HepG2 (cell line): Measurements from ENCODE around the gene SMYD5. TPM values are rescaled to one million over a fixed set of nuclear protein-coding genes. Genes with fewer than 3 reads are reported as not detected.

Experiments
- ATAC-seq: fragments of 200-7000 bp; cut with Tn5 transposase; 3 replicates; pipeline ENCODE4 v1.9.1; 2020; ENCODE audit warnings: mild to moderate bottlenecking, moderate library complexity
- BruUV-seq: library from RNA; stranded (reverse); fragments of 400-500 nt; replicated peaks from 2 replicates; lab custom pipeline; 2021; lab: Mats Ljungman, UMichigan
- CTCF ChIA-PET: fragments of 300-600 bp; formaldehyde crosslinking; extraction: SDS; loops from one replicate; lab custom pipeline; 2021; ENCODE audit warnings: low total read pairs, inconsistent platforms, low intra/inter-chr PET ratio; lab: Yijun Ruan, JAX
- POLR2A ChIA-PET: fragments of 350-600 bp; sonication (Branson Sonifier 250); formaldehyde crosslinking; loops from one replicate; lab custom pipeline; 2020; ENCODE audit warnings: antibody characterized with exemption, inconsistent platforms; lab: Yijun Ruan, JAX
- DNase-seq: peaks from one replicate; pipeline ENCODE4 v3.0.0-alpha.2; 2015; ENCODE audit warnings: low spot score
- FAIRE-seq: peaks from 3 replicates; lab custom pipeline; 2011; peaks lifted over from hg19 to GRCh38; lab: Jason Lieb, UNC
- H2AFZ ChIP-seq: one replicate; pipeline ENCODE4 v1.6.1; 2011; ENCODE audit warnings: low read length, inconsistent platforms
- H3K27ac ChIP-seq: fragments of 300-600 bp; 3 replicates; pipeline ENCODE4 v1.8.0; 2011; ENCODE audit warnings: mixed run types, mild to moderate bottlenecking, mixed read lengths, low read length, inconsistent platforms; ENCODE audit not compliant: insufficient read depth; ENCODE audit errors: extremely low read length
- H3K27me3 ChIP-seq, 2 experiments: fragments of 200-600 bp in 1 of 2; 2 replicates in 1 of 2; 3 replicates in 1 of 2; pipeline versions ENCODE4 v1.6.0 to v1.8.0; 2011; ENCODE audit warnings: low read length in 2 of 2, mild to moderate bottlenecking in 2 of 2, moderate library complexity in 2 of 2, inconsistent platforms in 1 of 2; ENCODE audit not compliant: insufficient read depth in 2 of 2, control insufficient read depth in 1 of 2
- H3K36me3 ChIP-seq, 2 experiments: fragments of 200-600 bp in 1 of 2; replicated peaks in 1 of 2; 2 replicates in 1 of 2; 3 replicates in 1 of 2; pipeline versions ENCODE4 v1.5.1 to v1.8.0; 2011; ENCODE audit warnings: low read length in 2 of 2, inconsistent platforms in 1 of 2; ENCODE audit not compliant: insufficient read depth in 2 of 2, control insufficient read depth in 1 of 2
- H3K4me1 ChIP-seq: 2 replicates; pipeline ENCODE4 v1.5.1; 2012; ENCODE audit warnings: low read length, inconsistent platforms; ENCODE audit not compliant: insufficient read depth
- H3K4me2 ChIP-seq: 2 replicates; pipeline ENCODE4 v1.6.0; 2011; ENCODE audit warnings: low read depth, low read length, inconsistent platforms
- H3K4me3 ChIP-seq, 3 experiments: fragments of 200-600 bp in 1 of 3; sonication (generic), shearing (Covaris generic) in 1 of 3; replicated peaks in 1 of 3; 2 replicates each; pipeline ENCODE4 v1.5.1; 2011 to 2016; ENCODE audit warnings: low read length in 3 of 3, inconsistent platforms in 2 of 3, low read depth in 2 of 3, mild to moderate bottlenecking in 2 of 3, control low read depth in 1 of 3, mixed read lengths in 1 of 3; ENCODE audit not compliant: insufficient read depth in 1 of 3
- H3K79me2 ChIP-seq: one replicate; pipeline ENCODE4 v1.6.1; 2011; ENCODE audit warnings: low read length, inconsistent platforms; ENCODE audit not compliant: insufficient read depth
- H3K9ac ChIP-seq: 2 replicates; pipeline ENCODE4 v1.6.0; 2011; ENCODE audit warnings: mild to moderate bottlenecking, low read depth, low read length, inconsistent platforms; ENCODE audit not compliant: insufficient read depth
- H3K9me3 ChIP-seq: 2 replicates; pipeline ENCODE4 v1.5.1; 2012; ENCODE audit warnings: mild to moderate bottlenecking, low read length
- H4K20me1 ChIP-seq: 2 replicates; pipeline ENCODE4 v1.6.0; 2011; ENCODE audit warnings: inconsistent platforms, mild to moderate bottlenecking, low read length, moderate library complexity; ENCODE audit not compliant: insufficient read depth
- CBX2 ChIP-seq, 2 experiments: fragments of 200-600 bp in 1 of 2; sonication (generic); formaldehyde crosslinking in 1 of 2; IDR thresholded peaks; 2 replicates each; pipeline versions ENCODE4 v1.7.0 to v1.8.1; 2018 to 2022; ENCODE audit warnings: low read depth in 2 of 2, low read length in 1 of 2, mild to moderate bottlenecking in 1 of 2, missing genetic modification reagents in 1 of 2
- NFE2L1 ChIP-seq: sonication (generic); formaldehyde crosslinking; IDR thresholded peaks from 2 replicates; pipeline ENCODE4 v1.4.0; 2020; ENCODE audit warnings: missing genetic modification reagents, mild to moderate bottlenecking, borderline replicate concordance
- REXO4 ChIP-seq: sonication (generic); formaldehyde crosslinking; IDR thresholded peaks from 2 replicates; pipeline ENCODE4 v1.8.0; 2022; ENCODE audit warnings: missing genetic modification reagents, mild to moderate bottlenecking, borderline replicate concordance
- ZBTB2 ChIP-seq: sonication (generic); formaldehyde crosslinking; IDR thresholded peaks from 2 replicates; pipeline ENCODE4 v1.8.0; 2022; ENCODE audit warnings: low read depth, missing genetic modification reagents
- ZNF20 ChIP-seq: sonication (generic); formaldehyde crosslinking; IDR thresholded peaks from 2 replicates; pipeline ENCODE4 v1.4.0; 2020; ENCODE audit warnings: mild to moderate bottlenecking, moderate library complexity, missing genetic modification reagents
- ZNF33B ChIP-seq: sonication (generic); formaldehyde crosslinking; IDR thresholded peaks from 2 replicates; pipeline ENCODE4 v1.5.1; 2020; ENCODE audit warnings: mild to moderate bottlenecking, missing genetic modification reagents
- ZNF34 ChIP-seq: sonication (generic); formaldehyde crosslinking; IDR thresholded peaks from 2 replicates; pipeline ENCODE4 v1.4.0; 2020; ENCODE audit warnings: mild to moderate bottlenecking, missing genetic modification reagents, borderline replicate concordance
- ZNF446 ChIP-seq: sonication (generic); formaldehyde crosslinking; IDR thresholded peaks from 2 replicates; pipeline ENCODE4 v1.5.0; 2020; ENCODE audit warnings: mild to moderate bottlenecking, missing genetic modification reagents
- ZNF564 ChIP-seq: sonication (generic); formaldehyde crosslinking; IDR thresholded peaks from 2 replicates; pipeline ENCODE4 v1.8.1; 2023; ENCODE audit warnings: mild to moderate bottlenecking, missing genetic modification reagents
- ZNF672 ChIP-seq: sonication (generic); formaldehyde crosslinking; IDR thresholded peaks from 2 replicates; pipeline ENCODE4 v1.8.1; 2022; ENCODE audit warnings: missing genetic modification reagents
- ZXDC ChIP-seq: sonication (generic); formaldehyde crosslinking; IDR thresholded peaks from 2 replicates; pipeline ENCODE4 v1.5.0; 2020; ENCODE audit warnings: mild to moderate bottlenecking, missing genetic modification reagents
- WGBS: methylation state at CpG from one replicate; pipeline ENCODE4 v1.1.6; 2017; ENCODE audit warnings: low lambda C conversion rate; 5-methylcytosine and 5-hydroxymethylcytosine counted together
- in situ Hi-C: cut with HindIII; loops from 2 replicates; pipeline ENCODE4 v1.10.0; 2017; ENCODE audit warnings: low pct_unique_long_range_greater_than_20kb; ENCODE audit not compliant: extremely low pct_ligation_motif_present
- intact Hi-C: fragments of 100-400 bp; cut with micrococcal nuclease; formaldehyde crosslinking; loops from one replicate; pipeline ENCODE4 v1.10.0; 2022; ENCODE audit not compliant: unreplicated experiment
- polyA plus RNA-seq, 8 experiments: library from polyadenylated mRNA; depleted of rRNA in 3 of 8; stranded (reverse) in 7 of 8; unstranded in 1 of 8; fragments of >200 nt; fragmentation: Illumina TruSeq in 4 of 8; extraction: Trizol in 4 of 8; gene quantifications; 2 replicates each; pipeline versions ENCODE4 v1.2.1 to v1.2.3, GENCODE V29; 2011 to 2016; ENCODE audit warnings: low read depth in 4 of 8, missing spikeins in 1 of 8, mixed read lengths in 1 of 8; ENCODE audit not compliant: insufficient read depth in 1 of 8
- total RNA-seq, 5 experiments: library from RNA; depleted of rRNA; stranded (reverse); fragments of >200 nt; fragmentation: Illumina TruSeq; extraction: Trizol; gene quantifications; 2 replicates each; pipeline ENCODE4 v1.2.3, GENCODE V29; 2016; ENCODE audit warnings: low read depth in 1 of 5

The SMYD5 gene
- total and polyA plus RNA-seq, 2 of the 13 experiments (the other 11 are each of a cell fraction or from before 2014, with no cell fraction given): 55.8 to 70.4 TPM

GRCh38 chr2:73266061-73266901 lies 52.2 kb downstream of the SMYD5 start:
- POLR2A ChIA-PET: no interaction called here
- ATAC-seq (no peak), DNase-seq (no peak), FAIRE-seq (no peak)
- in situ Hi-C loops (no loop called here), intact Hi-C loops (no loop called here)
- H3K4me3 ChIP-seq: no peak overlapping the region
- H3K27me3 ChIP-seq: no peaks in the 10 kb centered on the region
- no peaks in the 10 kb centered on the region for H4K20me1 ChIP-seq
- CTCF ChIA-PET: no interaction called here
- no peaks in the 10 kb centered on the region for H3K9me3 ChIP-seq
- no TSS peak for BruUV-seq
- 95% methylated on average over 18 of the region's 26 CpGs for WGBS
- peaks cover 0 to 3% of the 10 kb centered on the region in 2 experiments; a peak in 3 of 5 replicates for H3K36me3 ChIP-seq
- H2AFZ ChIP-seq: no peak overlapping the region
- no peak overlapping the region for H3K9ac ChIP-seq
- H3K4me2 ChIP-seq: no peak overlapping the region
- H3K4me1 ChIP-seq: peaks cover 35% of the 10 kb centered on the region
- no peak overlapping the region for H3K27ac ChIP-seq
- no peaks in the 10 kb centered on the region for H3K79me2 ChIP-seq
- TF ChIP-seq CBX2 (IDR thresholded peaks at IDR 0.05; ENCODE audit: low read depth, low read length): no peak
- no peak for TF ChIP-seq CBX2 (CRISPR knock-in tag; IDR thresholded peaks at IDR 0.05; ENCODE audit: low read depth)
- no peak for TF ChIP-seq ZNF33B (CRISPR knock-in tag)
- no peak for TF ChIP-seq NFE2L1
- no peak for TF ChIP-seq ZNF564
- TF ChIP-seq ZNF34 (CRISPR knock-in tag): no peak
- no peak for TF ChIP-seq ZBTB2
- TF ChIP-seq ZNF446 (CRISPR knock-in tag): no peak
- TF ChIP-seq ZXDC (CRISPR knock-in tag): no peak
- TF ChIP-seq ZNF672 (CRISPR knock-in tag): no peak
- no peak for TF ChIP-seq REXO4 (CRISPR knock-in tag)
- no peak for TF ChIP-seq ZNF20
